ENCODE data around the gene CLIP1. TPM values are rescaled to one million over a fixed set of nuclear protein-coding genes. Genes with fewer than 3 reads are reported as not detected.

Gene CLIP1
- total and polyA plus RNA-seq, 2 of the 13 experiments (the other 11 are each of a cell fraction or from before 2014, with no cell fraction given), result 28.9 to 43.7 TPM

- peak; percentile 86 for TF ChIP-seq NR2F6 (IDR thresholded peaks at IDR 0.05)
- peak; percentile 77 for TF ChIP-seq NR2F6 (CRISPR knock-in tag; IDR thresholded peaks at IDR 0.05)
- TF ChIP-seq ZNF710 (CRISPR knock-in tag; IDR thresholded peaks at IDR 0.05; ENCODE audit: borderline replicate concordance), result 0 out of 2 replicates have a peak, but pooled peaks have one; percentile 24
- 0 out of 2 replicates have a peak, but pooled peaks have one; percentile 4 for TF ChIP-seq ZNF740 (CRISPR knock-in tag; IDR thresholded peaks at IDR 0.05)
- TF ChIP-seq, protein P1, sequence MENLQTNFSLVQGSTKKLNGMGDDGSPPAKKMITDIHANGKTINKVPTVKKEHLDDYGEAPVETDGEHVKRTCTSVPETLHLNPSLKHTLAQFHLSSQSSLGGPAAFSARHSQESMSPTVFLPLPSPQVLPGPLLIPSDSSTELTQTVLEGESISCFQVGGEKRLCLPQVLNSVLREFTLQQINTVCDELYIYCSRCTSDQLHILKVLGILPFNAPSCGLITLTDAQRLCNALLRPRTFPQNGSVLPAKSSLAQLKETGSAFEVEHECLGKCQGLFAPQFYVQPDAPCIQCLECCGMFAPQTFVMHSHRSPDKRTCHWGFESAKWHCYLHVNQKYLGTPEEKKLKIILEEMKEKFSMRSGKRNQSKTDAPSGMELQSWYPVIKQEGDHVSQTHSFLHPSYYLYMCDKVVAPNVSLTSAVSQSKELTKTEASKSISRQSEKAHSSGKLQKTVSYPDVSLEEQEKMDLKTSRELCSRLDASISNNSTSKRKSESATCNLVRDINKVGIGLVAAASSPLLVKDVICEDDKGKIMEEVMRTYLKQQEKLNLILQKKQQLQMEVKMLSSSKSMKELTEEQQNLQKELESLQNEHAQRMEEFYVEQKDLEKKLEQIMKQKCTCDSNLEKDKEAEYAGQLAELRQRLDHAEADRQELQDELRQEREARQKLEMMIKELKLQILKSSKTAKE (CRISPR knock-in tag; IDR thresholded peaks at IDR 0.05; ENCODE audit: borderline replicate concordance), result peak; percentile 57; the same call in 1 of the 2 replicates
- TF ChIP-seq, protein P2, sequence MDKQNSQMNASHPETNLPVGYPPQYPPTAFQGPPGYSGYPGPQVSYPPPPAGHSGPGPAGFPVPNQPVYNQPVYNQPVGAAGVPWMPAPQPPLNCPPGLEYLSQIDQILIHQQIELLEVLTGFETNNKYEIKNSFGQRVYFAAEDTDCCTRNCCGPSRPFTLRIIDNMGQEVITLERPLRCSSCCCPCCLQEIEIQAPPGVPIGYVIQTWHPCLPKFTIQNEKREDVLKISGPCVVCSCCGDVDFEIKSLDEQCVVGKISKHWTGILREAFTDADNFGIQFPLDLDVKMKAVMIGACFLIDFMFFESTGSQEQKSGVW (CRISPR knock-in tag; IDR thresholded peaks at IDR 0.05; ENCODE audit: borderline replicate concordance), result no peak
- TF ChIP-seq SAFB2 (CRISPR knock-in tag; IDR thresholded peaks at IDR 0.05; ENCODE audit: borderline replicate concordance, low read depth), result peak; percentile 78; the same call in 1 of the 2 replicates
- TF ChIP-seq, protein P3, sequence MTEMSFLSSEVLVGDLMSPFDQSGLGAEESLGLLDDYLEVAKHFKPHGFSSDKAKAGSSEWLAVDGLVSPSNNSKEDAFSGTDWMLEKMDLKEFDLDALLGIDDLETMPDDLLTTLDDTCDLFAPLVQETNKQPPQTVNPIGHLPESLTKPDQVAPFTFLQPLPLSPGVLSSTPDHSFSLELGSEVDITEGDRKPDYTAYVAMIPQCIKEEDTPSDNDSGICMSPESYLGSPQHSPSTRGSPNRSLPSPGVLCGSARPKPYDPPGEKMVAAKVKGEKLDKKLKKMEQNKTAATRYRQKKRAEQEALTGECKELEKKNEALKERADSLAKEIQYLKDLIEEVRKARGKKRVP (CRISPR knock-in tag; IDR thresholded peaks at IDR 0.05), result peak in 1 of 2 experiments; percentile 33; a peak in 1 of 4 replicates
- TF ChIP-seq ZNF598 (CRISPR knock-in tag; IDR thresholded peaks at IDR 0.05; ENCODE audit: borderline replicate concordance), result no peak
- no peak for TF ChIP-seq ZKSCAN8 (CRISPR knock-in tag; IDR thresholded peaks at IDR 0.05; ENCODE audit: borderline replicate concordance)
- TF ChIP-seq, protein P4, sequence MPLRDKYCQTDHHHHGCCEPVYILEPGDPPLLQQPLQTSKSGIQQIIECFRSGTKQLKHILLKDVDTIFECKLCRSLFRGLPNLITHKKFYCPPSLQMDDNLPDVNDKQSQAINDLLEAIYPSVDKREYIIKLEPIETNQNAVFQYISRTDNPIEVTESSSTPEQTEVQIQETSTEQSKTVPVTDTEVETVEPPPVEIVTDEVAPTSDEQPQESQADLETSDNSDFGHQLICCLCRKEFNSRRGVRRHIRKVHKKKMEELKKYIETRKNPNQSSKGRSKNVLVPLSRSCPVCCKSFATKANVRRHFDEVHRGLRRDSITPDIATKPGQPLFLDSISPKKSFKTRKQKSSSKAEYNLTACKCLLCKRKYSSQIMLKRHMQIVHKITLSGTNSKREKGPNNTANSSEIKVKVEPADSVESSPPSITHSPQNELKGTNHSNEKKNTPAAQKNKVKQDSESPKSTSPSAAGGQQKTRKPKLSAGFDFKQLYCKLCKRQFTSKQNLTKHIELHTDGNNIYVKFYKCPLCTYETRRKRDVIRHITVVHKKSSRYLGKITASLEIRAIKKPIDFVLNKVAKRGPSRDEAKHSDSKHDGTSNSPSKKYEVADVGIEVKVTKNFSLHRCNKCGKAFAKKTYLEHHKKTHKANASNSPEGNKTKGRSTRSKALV (CRISPR knock-in tag; IDR thresholded peaks at IDR 0.05), result no peak
- TF ChIP-seq RBAK (CRISPR knock-in tag; IDR thresholded peaks at IDR 0.05), result no peak
- 0 out of 2 replicates have a peak, but pooled peaks have one; percentile 21 for TF ChIP-seq ARNTL (CRISPR knock-in tag; IDR thresholded peaks at IDR 0.05)
- TF ChIP-seq ZFP37 (CRISPR knock-in tag; IDR thresholded peaks at IDR 0.05; ENCODE audit: borderline replicate concordance), result no peak
- TF ChIP-seq, protein P5, sequence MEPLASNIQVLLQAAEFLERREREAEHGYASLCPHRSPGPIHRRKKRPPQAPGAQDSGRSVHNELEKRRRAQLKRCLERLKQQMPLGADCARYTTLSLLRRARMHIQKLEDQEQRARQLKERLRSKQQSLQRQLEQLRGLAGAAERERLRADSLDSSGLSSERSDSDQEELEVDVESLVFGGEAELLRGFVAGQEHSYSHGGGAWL (CRISPR knock-in tag; IDR thresholded peaks at IDR 0.05), result no peak
- TF ChIP-seq SAP130 (CRISPR knock-in tag; IDR thresholded peaks at IDR 0.05; ENCODE audit: low read depth), result peak; percentile 56
- TF ChIP-seq ZNF350 (CRISPR knock-in tag; IDR thresholded peaks at IDR 0.05; ENCODE audit: borderline replicate concordance, low read depth), result peak; percentile 32; the same call in 1 of the 2 replicates
- no peak for TF ChIP-seq ZNF616 (CRISPR knock-in tag; IDR thresholded peaks at IDR 0.05; ENCODE audit: low read depth)
- TF ChIP-seq SETDB1 (CRISPR knock-in tag; IDR thresholded peaks at IDR 0.05; ENCODE audit: borderline replicate concordance), result no peak
Measured at GRCh38 chr12:122423258-122424165, 1.0 kb upstream of the CLIP1 start (continued).
